ENCODE measurements around the gene TAP1. TPM values are rescaled to one million over a fixed set of nuclear protein-coding genes. Genes with fewer than 3 reads are reported as not detected.

TAP1 gene
- total and polyA plus RNA-seq, 10 of the 15 experiments (the other 5 are each of a cell fraction or from before 2014, with no cell fraction given) = 33.4 to 249 (median 169) TPM

GRCh38 chr6:32885698-32886286 is 32.3 kb upstream of the TAP1 start (continued):
- TF ChIP-seq, protein P1, sequence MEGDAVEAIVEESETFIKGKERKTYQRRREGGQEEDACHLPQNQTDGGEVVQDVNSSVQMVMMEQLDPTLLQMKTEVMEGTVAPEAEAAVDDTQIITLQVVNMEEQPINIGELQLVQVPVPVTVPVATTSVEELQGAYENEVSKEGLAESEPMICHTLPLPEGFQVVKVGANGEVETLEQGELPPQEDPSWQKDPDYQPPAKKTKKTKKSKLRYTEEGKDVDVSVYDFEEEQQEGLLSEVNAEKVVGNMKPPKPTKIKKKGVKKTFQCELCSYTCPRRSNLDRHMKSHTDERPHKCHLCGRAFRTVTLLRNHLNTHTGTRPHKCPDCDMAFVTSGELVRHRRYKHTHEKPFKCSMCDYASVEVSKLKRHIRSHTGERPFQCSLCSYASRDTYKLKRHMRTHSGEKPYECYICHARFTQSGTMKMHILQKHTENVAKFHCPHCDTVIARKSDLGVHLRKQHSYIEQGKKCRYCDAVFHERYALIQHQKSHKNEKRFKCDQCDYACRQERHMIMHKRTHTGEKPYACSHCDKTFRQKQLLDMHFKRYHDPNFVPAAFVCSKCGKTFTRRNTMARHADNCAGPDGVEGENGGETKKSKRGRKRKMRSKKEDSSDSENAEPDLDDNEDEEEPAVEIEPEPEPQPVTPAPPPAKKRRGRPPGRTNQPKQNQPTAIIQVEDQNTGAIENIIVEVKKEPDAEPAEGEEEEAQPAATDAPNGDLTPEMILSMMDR (IDR thresholded peaks at IDR 0.05 in 2 of 3, conservative IDR thresholded peaks at IDR 0.05 in 1 of 3; ENCODE audit: control insufficient read depth in 2 of 3, extremely low read depth in 1 of 3, insufficient read depth in 1 of 3, low read depth in 3 of 3, low read length in 3 of 3) = peak; percentile 38 to 61 (median 43); a peak in 5 of 6 replicates
- TF ChIP-seq MEF2B (IDR thresholded peaks at IDR 0.05; ENCODE audit: partially characterized antibody, poor library complexity, severe bottlenecking) = no peak
- no peak for TF ChIP-seq TCF12 (IDR thresholded peaks at IDR 0.05; ENCODE audit: low read depth, low read length)
- no peak for TF ChIP-seq RUNX3 (IDR thresholded peaks at IDR 0.05; ENCODE audit: low read length)
- no peak for TF ChIP-seq CBFB (IDR thresholded peaks at IDR 0.05; ENCODE audit: low read depth)
- TF ChIP-seq RAD21 (IDR thresholded peaks at IDR 0.05; ENCODE audit: insufficient read depth, low read depth, low read length) = peak; percentile 83

GRCh38 chr6:32883789-32884188 is 30.3 kb upstream of the TAP1 start:
- no peaks in the 10 kb centered on the region for H3K9me3 ChIP-seq (replicated peaks; ENCODE audit: control insufficient read depth, insufficient read depth, low read length)
- no peaks in the 10 kb centered on the region for H4K20me1 ChIP-seq (ENCODE audit: control insufficient read depth, insufficient read depth)
- CTCF ChIA-PET = interaction anchor here (0.5 to 12.7 kb wide), 5 partner anchors 50 to 195 kb away, joined by 3 to 260 read pairs (median 30); partner anchors contain the start of gene HLA-DMA
- no peaks in the 10 kb centered on the region for H3K79me2 ChIP-seq (ENCODE audit: control insufficient read depth, insufficient read depth, low read length)
- BruUV-seq (replicated peaks) = no TSS peak
- H3K27ac ChIP-seq (ENCODE audit: control insufficient read depth, insufficient read depth) = no peak overlapping the region
- no peak overlapping the region for H3K4me2 ChIP-seq (ENCODE audit: control insufficient read depth, insufficient read depth)
- H3K9ac ChIP-seq (ENCODE audit: control insufficient read depth, insufficient read depth, low read length) = no peak overlapping the region
- 0 out of 2 replicates have a peak, but pooled peaks cover 3% of the 10 kb centered on the region for H3K4me1 ChIP-seq (ENCODE audit: control insufficient read depth, insufficient read depth, low read length)
- H3K36me3 ChIP-seq (ENCODE audit: control insufficient read depth in 2 of 2, insufficient read depth in 2 of 2, low read length in 1 of 2) = no peaks in the 10 kb centered on the region
- in situ Hi-C loops (cut with MboI) (no loop called here), intact Hi-C loops (cut with micrococcal nuclease; ENCODE audit: unreplicated experiment) (loop anchor here (10.0 kb wide), 1 partner anchor 201 kb away; no protein-coding TSS in a partner anchor)
- ATAC-seq = no peak
- SMC1A ChIA-PET (ENCODE audit: uncharacterized antibody, unreplicated experiment) = interaction anchor here (13.8 kb wide), 1 partner anchor 100 kb away, joined by 184 read pairs; no protein-coding TSS in a partner anchor
- TF ChIP-seq PAX8 (IDR thresholded peaks at IDR 0.05) (no peak), ZNF622 (IDR thresholded peaks at IDR 0.05) (no peak)
- DNase-seq (ENCODE audit: low read depth, low spot score) = no peak
- POLR2A ChIA-PET = no interaction called here
- H3K27me3 ChIP-seq (replicated peaks in 1 of 2; ENCODE audit: control insufficient read depth in 2 of 2, insufficient read depth in 2 of 2, low read length in 1 of 2) = no peaks in the 10 kb centered on the region; a peak in 1 of 4 replicates
- FAIRE-seq = no peak
- H3K4me3 ChIP-seq = no peak overlapping the region
- H2AFZ ChIP-seq (ENCODE audit: control insufficient read depth, low read depth, low read length) = no peak overlapping the region
- 57% methylated on average over 5 of the region's 5 CpGs for WGBS (ENCODE audit: insufficient coverage, insufficient replicate concordance, low lambda C conversion rate, missing lambda C conversion rate)
- RAD21 ChIA-PET (ENCODE audit: unreplicated experiment) = interaction anchor here (1.8 to 2.7 kb wide), 4 partner anchors 45 to 101 kb away, joined by 4 to 13 read pairs (median 7); partner anchors contain the start of genes HLA-DMA, HLA-DMB and TAP2
